NT2/D1 (cell line): Measurements from ENCODE around the gene ANKS4B.
"Not testable (repeated sequence)": the region's sequence is repeated elsewhere in the genome, so short reads cannot be mapped to it uniquely, and the experiment has no call there.

Source experiments
- SUZ12 ChIP-seq: IDR thresholded peaks from 2 replicates; pipeline ENCODE4 v1.6.1; 2011; ENCODE audit not compliant: insufficient read length, insufficient read depth; ENCODE audit errors: extremely low read depth
- YY1 ChIP-seq: IDR thresholded peaks from 2 replicates; pipeline ENCODE4 v1.6.1; 2011; ENCODE audit not compliant: insufficient read length, insufficient read depth
- ZNF274 ChIP-seq: IDR thresholded peaks from 2 replicates; pipeline ENCODE4 v1.6.1; 2011; ENCODE audit warnings: mild to moderate bottlenecking, low read depth, low read length

DNA sequence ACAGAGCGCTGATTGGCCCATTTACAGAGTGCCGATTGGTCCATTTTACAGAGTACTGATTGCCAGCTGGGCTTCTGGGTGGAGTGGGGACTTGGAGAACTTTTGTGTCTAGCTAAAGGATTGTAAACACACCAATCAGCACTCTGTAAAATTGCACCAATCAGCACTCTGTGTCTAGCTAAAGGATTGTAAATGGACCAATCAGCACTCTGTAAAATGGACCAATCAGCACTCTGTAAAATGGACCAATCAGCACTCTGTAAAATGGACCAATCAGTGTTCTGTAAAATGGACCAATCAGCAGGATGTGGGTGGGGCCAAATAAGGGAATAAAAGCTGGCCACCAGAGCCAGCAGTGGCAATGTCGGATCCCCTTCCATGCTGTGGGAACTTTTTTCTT lies 56.3 kb downstream of the ANKS4B start:
- not testable (repeated sequence) for TF ChIP-seq SUZ12, YY1, ZNF274
